Gastroesophageal sphincter (tissue), 4 donors: ENCODE measurements around the gene APPL2. TPM values are rescaled to one million over a fixed set of nuclear protein-coding genes. Genes with fewer than 3 reads are reported as not detected.

Experiments
- ATAC-seq: fragments of 150-250 bp; one replicate; pipeline ENCODE4 v1.9.1; 2016; ENCODE audit warnings: mild to moderate bottlenecking, moderate library complexity
- H3K27ac ChIP-seq, 4 donors: fragments of 200-600 bp; sonication (generic) in 3 of 4; 1 replicate in 3 of 4; 2 replicates in 1 of 4; pipeline ENCODE4 v1.5.1; 2016 to 2019
- H3K27me3 ChIP-seq: fragments of 200-600 bp; sonication (generic); one replicate; pipeline ENCODE4 v1.5.1; 2019
- H3K36me3 ChIP-seq, 2 donors: fragments of 200-600 bp; sonication (generic); one replicate each; pipeline ENCODE4 v1.5.1; 2019; ENCODE audit warnings: control low read depth in 1 of 2
- H3K4me1 ChIP-seq, 3 donors: fragments of 200-600 bp; sonication (generic); 1 replicate in 2 of 3; 2 replicates in 1 of 3; pipeline ENCODE4 v1.5.1; 2016 to 2019; ENCODE audit warnings: control low read depth in 2 of 3
- H3K4me3 ChIP-seq, 2 donors: fragments of 200-600 bp; sonication (generic); one replicate each; pipeline ENCODE4 v1.5.1; 2019; ENCODE audit warnings: mild to moderate bottlenecking in 1 of 2, moderate library complexity in 1 of 2
- H3K9me3 ChIP-seq, 3 donors: fragments of 200-600 bp; sonication (generic); one replicate each; pipeline ENCODE4 v1.5.1; 2017 to 2019; ENCODE audit warnings: control low read depth in 2 of 3
- EP300 ChIP-seq: sonication (generic); formaldehyde crosslinking; IDR thresholded peaks from one replicate; pipeline ENCODE4 v1.6.1; 2017; ENCODE audit warnings: antibody characterized with exemption, mild to moderate bottlenecking
- POLR2A ChIP-seq, 2 donors: fragments of 450-650 bp; IDR thresholded peaks; one replicate each; pipeline ENCODE4 v1.6.1; 2017; ENCODE audit warnings: antibody characterized with exemption in 2 of 2, mild to moderate bottlenecking in 2 of 2, moderate library complexity in 1 of 2
- POLR2AphosphoS5 ChIP-seq: sonication (generic); formaldehyde crosslinking; IDR thresholded peaks from one replicate; pipeline ENCODE4 v1.6.1; 2017; ENCODE audit warnings: antibody characterized with exemption
- WGBS, 2 donors: methylation state at CpG; one replicate each; pipeline ENCODE4 v1.1.5; 2018; ENCODE audit warnings: low coverage in 1 of 2; 5-methylcytosine and 5-hydroxymethylcytosine counted together
- total RNA-seq, 4 donors: library from RNA; depleted of rRNA; stranded (reverse); fragments of >200 nt; gene quantifications; one replicate each; pipeline ENCODE4 v1.1.0, GENCODE V29; 2016
- TF ChIP-seq, protein P1 (sequence below), 4 experiments: fragments of 200-600 bp in 2 of 4; fragments of 450-650 bp in 2 of 4; sonication (generic) in 1 of 4; IDR thresholded peaks; one replicate each; pipeline ENCODE4 v1.5.1; 2017 to 2019; ENCODE audit warnings: antibody characterized with exemption in 4 of 4, mild to moderate bottlenecking in 2 of 4, moderate library complexity in 2 of 4

APPL2 gene
- total RNA-seq, 4 donors from 2014 or later: 17.0 to 32.4 (median 23.4) TPM

DNA sequence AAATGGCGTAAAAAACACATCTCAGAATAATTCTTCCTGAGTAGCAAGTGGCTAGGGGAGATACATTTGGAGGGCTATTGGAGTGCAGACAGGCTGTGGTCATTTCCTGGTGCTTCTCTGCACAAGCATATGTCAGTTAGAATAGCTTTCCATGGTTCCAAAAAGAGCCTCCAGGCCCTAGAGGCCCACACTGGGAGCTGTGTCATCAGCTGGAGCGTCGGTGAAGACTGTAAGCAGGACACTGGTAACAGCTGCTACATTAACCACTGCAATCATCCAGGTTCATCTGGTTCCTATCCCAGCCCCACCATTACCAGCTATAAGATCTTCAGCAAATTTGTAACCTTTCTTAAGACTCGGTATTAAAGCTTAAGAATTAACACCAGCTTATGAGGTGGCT, 31.7 kb upstream of the APPL2 start:
- Histone ChIP-seq H3K27me3 (no peaks in the 10 kb centered on the region), H3K4me3 (no peak overlapping the region), H3K36me3 (no peaks in the 10 kb centered on the region), H3K27ac (no peak overlapping the region), H3K9me3 (no peaks in the 10 kb centered on the region), H3K4me1 (no peaks in the 10 kb centered on the region)
- ATAC-seq: no peak
- no peak for TF ChIP-seq POLR2AphosphoS5
- TF ChIP-seq, protein P1, sequence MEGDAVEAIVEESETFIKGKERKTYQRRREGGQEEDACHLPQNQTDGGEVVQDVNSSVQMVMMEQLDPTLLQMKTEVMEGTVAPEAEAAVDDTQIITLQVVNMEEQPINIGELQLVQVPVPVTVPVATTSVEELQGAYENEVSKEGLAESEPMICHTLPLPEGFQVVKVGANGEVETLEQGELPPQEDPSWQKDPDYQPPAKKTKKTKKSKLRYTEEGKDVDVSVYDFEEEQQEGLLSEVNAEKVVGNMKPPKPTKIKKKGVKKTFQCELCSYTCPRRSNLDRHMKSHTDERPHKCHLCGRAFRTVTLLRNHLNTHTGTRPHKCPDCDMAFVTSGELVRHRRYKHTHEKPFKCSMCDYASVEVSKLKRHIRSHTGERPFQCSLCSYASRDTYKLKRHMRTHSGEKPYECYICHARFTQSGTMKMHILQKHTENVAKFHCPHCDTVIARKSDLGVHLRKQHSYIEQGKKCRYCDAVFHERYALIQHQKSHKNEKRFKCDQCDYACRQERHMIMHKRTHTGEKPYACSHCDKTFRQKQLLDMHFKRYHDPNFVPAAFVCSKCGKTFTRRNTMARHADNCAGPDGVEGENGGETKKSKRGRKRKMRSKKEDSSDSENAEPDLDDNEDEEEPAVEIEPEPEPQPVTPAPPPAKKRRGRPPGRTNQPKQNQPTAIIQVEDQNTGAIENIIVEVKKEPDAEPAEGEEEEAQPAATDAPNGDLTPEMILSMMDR (IDR thresholded peaks at IDR 0.05): no peak
- no peak for TF ChIP-seq EP300
- TF ChIP-seq POLR2A (IDR thresholded peaks at IDR 0.05): no peak
- 73 to 90% methylated on average over 2 to 3 of the region's 4 CpGs for WGBS, 2 donors

DNA sequence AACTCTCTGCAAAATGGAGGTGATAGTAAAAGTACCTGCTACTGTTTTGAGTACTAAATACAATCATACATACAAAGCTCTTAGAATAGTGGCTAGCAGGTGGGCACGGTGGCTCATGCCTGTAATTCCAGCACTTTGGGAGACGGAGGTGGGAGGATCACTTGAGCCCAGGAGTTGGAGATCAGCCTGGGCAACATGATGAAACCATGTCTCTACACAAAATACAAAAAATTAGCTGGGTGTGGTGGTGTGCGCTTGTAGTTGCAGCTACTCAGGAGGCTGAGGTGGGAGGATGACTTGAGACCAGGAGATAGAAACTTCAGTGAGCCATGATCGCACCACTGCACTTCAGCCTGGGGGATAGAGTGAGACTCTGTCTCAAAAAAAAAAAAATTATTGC, 28.8 kb upstream of the APPL2 start:
- no peak for ATAC-seq
- 91 to 94% methylated on average over 3 to 4 of the region's 4 CpGs for WGBS, 2 donors
- TF ChIP-seq EP300: no peak
- peaks cover 2% of the 10 kb centered on the region for H3K27me3 ChIP-seq
- no peaks in the 10 kb centered on the region for H3K9me3 ChIP-seq
- no peaks in the 10 kb centered on the region for H3K4me1 ChIP-seq
- H3K36me3 ChIP-seq: no peaks in the 10 kb centered on the region
- no peak overlapping the region for H3K27ac ChIP-seq
- no peak overlapping the region for H3K4me3 ChIP-seq

DNA sequence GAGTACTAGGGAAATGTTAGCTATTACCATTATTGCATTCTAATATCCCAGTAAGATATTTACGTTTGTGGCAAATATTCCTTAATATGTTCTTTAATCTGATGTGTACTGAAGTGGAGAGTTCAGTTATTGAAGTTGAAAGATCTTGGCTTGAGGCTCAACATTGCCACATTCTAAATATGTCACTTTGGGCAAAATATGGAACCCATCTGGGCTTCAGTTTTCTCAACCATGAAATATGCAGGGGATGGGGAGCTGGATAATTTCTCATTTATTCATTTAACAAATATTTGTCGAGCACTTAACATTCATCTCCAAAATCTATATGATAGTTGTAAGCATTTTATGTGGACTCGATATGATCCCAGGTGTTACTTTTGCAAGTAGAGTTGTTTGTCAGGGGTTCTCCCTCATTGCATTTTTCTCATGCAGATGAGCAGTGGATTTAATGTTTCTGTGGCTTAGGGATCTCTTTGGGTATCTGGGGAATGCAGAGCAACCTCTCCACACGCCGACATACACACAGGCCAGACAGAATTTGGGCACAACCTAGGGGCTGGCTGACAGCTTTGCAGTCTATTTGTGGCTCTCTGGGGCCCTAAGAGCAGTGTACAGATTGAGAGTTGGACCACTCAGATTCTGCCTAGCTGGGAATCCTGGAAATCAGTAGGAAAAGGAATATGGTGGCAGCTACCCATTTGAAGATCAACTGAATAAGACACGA, 26.6 kb upstream of the APPL2 start:
- no peaks in the 10 kb centered on the region for H3K36me3 ChIP-seq
- ATAC-seq: no peak
- H3K9me3 ChIP-seq: no peaks in the 10 kb centered on the region
- 81 to 89% methylated on average over 4 of the region's 6 CpGs for WGBS, 2 donors
- H3K4me3 ChIP-seq: no peak overlapping the region
- no peak overlapping the region for H3K27ac ChIP-seq
- H3K4me1 ChIP-seq: no peaks in the 10 kb centered on the region
- H3K27me3 ChIP-seq: peaks cover 4% of the 10 kb centered on the region
- TF ChIP-seq, protein P1 (IDR thresholded peaks at IDR 0.05): no peak
- no peak for TF ChIP-seq POLR2AphosphoS5
- no peak for TF ChIP-seq POLR2A (IDR thresholded peaks at IDR 0.05)
- no peak for TF ChIP-seq EP300

DNA sequence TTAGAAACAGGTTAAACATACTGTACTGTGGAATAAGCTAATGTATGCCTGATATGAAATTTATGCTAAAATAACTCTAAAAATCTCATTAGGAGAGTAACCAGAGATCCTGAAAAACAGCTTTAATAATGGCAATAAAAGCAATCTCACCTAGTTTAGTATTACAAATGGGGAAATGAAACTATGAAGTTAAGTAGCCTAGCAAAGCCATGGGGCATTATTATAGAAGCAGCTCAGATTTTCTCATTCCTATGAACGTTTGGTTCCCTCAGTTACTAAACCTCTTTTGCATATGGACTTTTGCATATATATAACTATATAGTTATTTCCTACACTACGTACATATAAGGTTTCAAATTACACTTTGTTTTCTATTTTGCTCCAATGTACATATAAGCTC, 25.0 kb upstream of the APPL2 start:
- Histone ChIP-seq H3K27ac (no peak overlapping the region), H3K27me3 (peaks cover 4% of the 10 kb centered on the region), H3K4me1 (no peaks in the 10 kb centered on the region), H3K36me3 (no peaks in the 10 kb centered on the region), H3K4me3 (no peak overlapping the region), H3K9me3 (no peaks in the 10 kb centered on the region)
- ATAC-seq: no peak
- 62 to 68% methylated on average over 2 of the region's 2 CpGs for WGBS, 2 donors
- TF ChIP-seq POLR2A (IDR thresholded peaks at IDR 0.05): no peak
- TF ChIP-seq EP300: no peak

DNA sequence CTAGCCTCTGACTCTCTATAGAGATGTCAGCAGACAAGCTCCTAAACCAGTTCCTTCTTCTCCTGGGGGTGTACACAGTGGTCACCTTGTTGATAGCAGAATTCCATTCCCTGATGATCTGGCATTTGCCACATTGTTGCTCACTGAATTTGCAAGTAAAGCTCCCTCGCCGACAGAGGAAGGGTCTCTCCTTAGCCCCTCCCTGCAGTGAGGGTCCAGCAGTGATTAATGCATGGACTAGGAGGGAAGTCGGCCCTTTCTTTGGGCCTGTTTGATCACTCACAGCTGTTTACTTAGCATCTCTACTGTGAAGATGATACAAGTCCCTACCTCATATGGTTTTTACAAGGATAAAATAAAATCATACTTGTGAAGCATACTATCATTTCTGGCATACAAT, 23.3 kb upstream of the APPL2 start:
- H3K36me3 ChIP-seq: no peaks in the 10 kb centered on the region
- no peak overlapping the region for H3K27ac ChIP-seq
- no peak overlapping the region for H3K4me3 ChIP-seq
- ATAC-seq: no peak
- no peaks in the 10 kb centered on the region for H3K4me1 ChIP-seq
- TF ChIP-seq POLR2A (IDR thresholded peaks at IDR 0.05): no peak
- WGBS, 2 donors: 33 to 55% methylated on average over 1 to 2 of the region's 3 CpGs
- H3K27me3 ChIP-seq: peaks cover 4% of the 10 kb centered on the region
- no peaks in the 10 kb centered on the region for H3K9me3 ChIP-seq

DNA sequence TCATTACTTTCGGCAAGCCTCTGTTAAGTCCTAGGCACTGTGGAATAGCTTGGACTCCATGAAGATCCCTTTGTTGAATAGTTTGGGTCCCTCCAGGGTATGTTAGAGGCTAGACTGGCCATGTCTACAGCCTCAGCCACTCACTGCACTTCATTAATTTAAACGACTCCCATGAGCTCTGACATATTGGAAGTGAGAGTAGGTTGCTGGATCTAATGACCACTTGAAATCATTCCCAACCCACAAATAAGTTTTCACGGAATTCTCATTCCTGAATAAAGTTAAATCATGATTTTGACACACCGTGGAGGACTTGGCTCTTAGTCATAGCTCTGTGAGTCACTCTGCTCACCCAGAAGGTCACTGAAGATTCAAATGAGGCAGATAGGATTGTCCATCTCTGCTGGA, 21.4 kb upstream of the APPL2 start:
- no peaks in the 10 kb centered on the region for H3K4me1 ChIP-seq
- peak overlapping the region in 1 of 4 donors; percentile 8 for H3K27ac ChIP-seq
- 42 to 47% methylated on average over 3 to 4 of the region's 4 CpGs for WGBS, 2 donors
- no peaks in the 10 kb centered on the region for H3K9me3 ChIP-seq
- H3K36me3 ChIP-seq: no peaks in the 10 kb centered on the region
- peaks cover 4% of the 10 kb centered on the region for H3K27me3 ChIP-seq
- peak; percentile 55 for ATAC-seq
- no peak for TF ChIP-seq POLR2AphosphoS5
- TF ChIP-seq, protein P1 (IDR thresholded peaks at IDR 0.05): no peak
- TF ChIP-seq POLR2A (IDR thresholded peaks at IDR 0.05): no peak
- no peak for TF ChIP-seq EP300
- no peak overlapping the region for H3K4me3 ChIP-seq
